Aortic smooth muscle cell (primary cell): ENCODE results near the gene COA8. TPM values are rescaled to one million over a fixed set of nuclear protein-coding genes. Genes with fewer than 3 reads are reported as not detected.

Experiments used
- total RNA-seq: library from RNA; depleted of rRNA; stranded (reverse); fragments of >200 nt; gene quantifications from 2 replicates; pipeline ENCODE4 v1.2.3, GENCODE V29; 2014

Gene COA8
- total RNA-seq: 18.2 and 19.9 TPM in 2 replicates

GRCh38 chr14:103562429-103563225 lies at the start of gene COA8, which contains the start of gene BAG5:
COA8 (plus strand) TSS chr14:103562960; CDS start chr14:103563002, 42 bp downstream.
BAG5 (minus strand) TSS chr14:103562657; CDS start chr14:103561164, 1,493 bp downstream.

DNA sequence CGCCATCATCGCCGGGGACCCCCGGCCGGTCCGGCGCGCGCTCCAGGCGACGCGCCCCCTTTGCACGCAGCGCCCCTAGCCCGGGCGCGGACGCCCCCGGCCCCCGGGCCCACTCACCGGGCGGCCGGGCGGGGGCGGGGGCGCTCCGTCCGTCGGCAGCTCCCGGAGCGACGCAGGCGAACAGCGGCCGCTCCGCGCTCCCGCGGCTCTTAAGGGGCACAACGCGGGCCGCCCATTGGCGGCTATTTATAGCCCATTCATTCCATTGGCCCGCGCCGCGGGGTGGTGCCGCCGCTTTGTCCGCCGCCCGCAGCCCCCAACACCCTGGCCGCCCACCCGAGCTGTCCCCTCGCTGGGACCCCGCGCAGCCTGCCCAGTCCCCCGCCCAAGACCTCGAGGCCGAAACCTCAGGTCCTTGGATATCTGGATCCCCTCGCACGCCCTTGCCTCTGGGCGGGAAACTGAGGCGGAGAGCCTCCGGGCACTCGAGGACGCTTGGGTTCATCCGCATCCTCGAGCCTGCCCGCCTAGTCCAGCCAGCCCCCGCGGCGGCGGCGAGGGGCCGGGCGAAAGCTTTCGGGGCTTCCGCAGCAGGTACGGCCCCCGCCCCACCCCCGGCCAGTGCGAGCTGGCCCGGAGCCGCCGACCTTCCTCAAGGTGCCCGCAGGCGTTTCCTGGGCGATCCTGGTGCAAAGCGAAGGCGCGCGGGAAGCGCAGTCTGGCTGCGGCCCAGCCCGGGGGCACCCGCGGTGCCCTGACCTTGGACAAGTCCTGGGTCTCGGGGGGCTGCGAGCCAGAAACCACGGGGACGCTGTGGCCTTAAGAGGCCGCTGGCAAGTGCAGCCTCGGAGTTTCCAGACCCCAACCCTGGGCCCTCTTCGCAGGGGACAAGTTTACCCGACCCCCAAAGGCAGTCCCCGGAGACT lies 39.8 kb upstream of the COA8 start, which contains the start of gene CKB:
TSS of gene CKB (minus strand) at position 182 of the 926 bp plus-strand sequence. CDS start 337 bp downstream, outside the sequence.

GRCh38 chr14:103528587-103529382 lies 34.0 kb upstream of the COA8 start, which contains the start of gene TRMT61A:
TRMT61A (plus strand) TSS chr14:103529196; CDS start chr14:103529979, 783 bp downstream.

DNA sequence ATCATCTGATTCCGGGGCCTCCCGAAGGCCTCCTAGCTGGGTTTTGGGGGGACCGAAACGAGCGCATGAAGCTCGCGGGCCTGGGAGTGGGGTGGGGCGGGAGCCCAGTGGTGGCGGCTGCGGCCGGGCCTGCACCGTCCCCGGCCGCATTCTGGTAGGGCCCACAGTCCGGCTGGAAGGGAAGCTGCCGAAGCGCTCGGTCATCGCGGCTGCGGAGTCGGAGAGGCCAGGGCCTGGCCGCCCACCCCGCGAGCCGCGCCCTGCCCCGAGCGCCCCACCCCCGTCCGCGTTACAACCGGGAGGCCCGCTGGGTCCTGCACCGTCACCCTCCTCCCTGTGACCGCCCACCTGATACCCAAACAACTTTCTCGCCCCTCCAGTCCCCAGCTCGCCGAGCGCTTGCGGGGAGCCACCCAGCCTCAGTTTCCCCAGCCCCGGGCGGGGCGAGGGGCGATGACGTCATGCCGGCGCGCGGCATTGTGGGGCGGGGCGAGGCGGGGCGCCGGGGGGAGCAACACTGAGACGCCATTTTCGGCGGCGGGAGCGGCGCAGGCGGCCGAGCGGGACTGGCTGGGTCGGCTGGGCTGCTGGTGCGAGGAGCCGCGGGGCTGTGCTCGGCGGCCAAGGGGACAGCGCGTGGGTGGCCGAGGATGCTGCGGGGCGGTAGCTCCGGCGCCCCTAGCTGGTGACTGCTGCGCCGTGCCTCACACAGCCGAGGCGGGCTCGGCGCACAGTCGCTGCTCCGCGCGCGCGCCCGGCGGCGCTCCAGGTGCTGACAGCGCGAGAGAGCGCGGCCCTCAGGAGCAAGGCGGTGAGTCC lies 66.1 kb downstream of the COA8 start, which contains the start of gene KLC1:
TSS of gene KLC1 (plus strand) at position 528 of the 819 bp plus-strand sequence. CDS start 25,354 bp downstream, outside the sequence.

Other genes with a start within 250 kb of the COA8 start
- 188 and 215 TPM in 2 replicates for gene EIF5, start 228.7 kb upstream of the COA8 start, total RNA-seq
- gene MARK3, start 177.5 kb upstream of the COA8 start, total RNA-seq: 72.1 and 77.8 TPM in 2 replicates
- 12.3 and 14.2 TPM in 2 replicates for gene CKB, start 40.1 kb upstream of the COA8 start, total RNA-seq
- 5.3 and 10.2 TPM in 2 replicates for gene TRMT61A, start 33.8 kb upstream of the COA8 start, total RNA-seq
- 27.2 and 30.8 TPM in 2 replicates for gene BAG5, start 303 bp upstream of the COA8 start, total RNA-seq
- gene KLC1, start 66.3 kb downstream of the COA8 start, total RNA-seq: 337 and 382 TPM in 2 replicates
- gene XRCC3, start 152.5 kb downstream of the COA8 start, total RNA-seq: 6.0 and 12.4 TPM in 2 replicates
- gene ZFYVE21, start 152.8 kb downstream of the COA8 start, total RNA-seq: 60.4 and 61.0 TPM in 2 replicates